ENCODE measurements around the gene A1CF.
"Not testable (repeated sequence)": the region's sequence is repeated elsewhere in the genome, so short reads cannot be mapped to it uniquely, and the experiment has no call there.

- not testable (repeated sequence) for TF ChIP-seq EZH2 (IDR thresholded peaks at IDR 0.05; ENCODE audit: insufficient read depth, poor library complexity, severe bottlenecking); EZH2phosphoT487 (IDR thresholded peaks at IDR 0.05; ENCODE audit: insufficient read depth, low read depth)
Observed at GRCh38 chr10:50881046-50881445, 4.4 kb downstream of the A1CF start.

Data from GM23248 (cell line).